HG02884 (cell line): ENCODE measurements around the gene SPDYE6.
"Not testable (repeated sequence)": the region's sequence is repeated elsewhere in the genome, so short reads cannot be mapped to it uniquely, and the experiment has no call there.

Experiments used
- ATAC-seq: cut with Tn5 transposase; IDR thresholded peaks from one replicate; pipeline ENCODE4 v1.9.1; 2021; ENCODE audit warnings: mild to moderate bottlenecking, moderate library complexity; ENCODE audit not compliant: unreplicated experiment

Gene SPDYE6, protein sequence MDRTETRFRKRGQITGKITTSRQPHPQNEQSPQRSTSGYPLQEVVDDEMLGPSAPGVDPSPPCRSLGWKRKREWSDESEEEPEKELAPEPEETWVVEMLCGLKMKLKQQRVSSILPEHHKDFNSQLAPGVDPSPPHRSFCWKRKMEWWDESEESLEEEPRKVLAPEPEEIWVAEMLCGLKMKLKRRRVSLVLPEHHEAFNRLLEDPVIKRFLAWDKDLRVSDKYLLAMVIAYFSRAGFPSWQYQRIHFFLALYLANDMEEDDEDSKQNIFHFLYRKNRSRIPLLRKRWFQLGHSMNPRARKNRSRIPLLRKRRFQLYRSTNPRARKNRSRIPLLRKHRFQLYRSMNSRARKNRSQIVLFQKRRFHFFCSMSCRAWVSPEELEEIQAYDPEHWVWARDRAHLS

GRCh38 chr7:102356344-102356743 lies at the start of gene SPDYE6:
Gene SPDYE6, minus strand, starts transcription at chr7:102356444. Its CDS starts 421 bp downstream, at chr7:102356023.
- ATAC-seq, result not testable (repeated sequence)

GRCh38 chr7:102404862-102405188 lies 48.6 kb upstream of the SPDYE6 start:
- not testable (repeated sequence) for ATAC-seq

- ATAC-seq, result peak; percentile 75
Observed at GRCh38 chr7:102404005-102404861, 48.0 kb upstream of the SPDYE6 start.

DNA sequence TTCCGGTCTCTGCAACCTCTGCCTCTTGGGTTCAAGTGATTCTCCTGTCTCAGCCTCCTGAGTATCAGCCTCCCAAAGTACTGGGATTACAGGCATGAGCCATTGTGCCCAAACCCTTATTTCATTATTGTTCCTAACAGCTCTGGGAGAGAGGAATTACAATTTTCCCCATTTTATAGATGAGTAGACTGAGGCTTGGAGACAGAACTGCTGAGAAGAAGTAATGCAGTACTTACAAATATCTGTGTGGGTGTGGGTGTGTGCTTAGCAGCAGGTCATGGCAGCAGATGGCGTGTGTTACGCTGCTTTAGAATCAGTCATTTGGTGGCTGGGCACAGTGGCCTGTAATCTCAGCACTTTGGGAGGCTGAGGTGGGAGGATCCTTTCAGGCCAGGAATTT lies 47.3 kb upstream of the SPDYE6 start:
- ATAC-seq, result no peak

- ATAC-seq, result no peak
Observed at GRCh38 chr7:102400360-102400759, 44.1 kb upstream of the SPDYE6 start.

GRCh38 chr7:102398543-102398942 lies 42.3 kb upstream of the SPDYE6 start:
- ATAC-seq, result no peak

DNA sequence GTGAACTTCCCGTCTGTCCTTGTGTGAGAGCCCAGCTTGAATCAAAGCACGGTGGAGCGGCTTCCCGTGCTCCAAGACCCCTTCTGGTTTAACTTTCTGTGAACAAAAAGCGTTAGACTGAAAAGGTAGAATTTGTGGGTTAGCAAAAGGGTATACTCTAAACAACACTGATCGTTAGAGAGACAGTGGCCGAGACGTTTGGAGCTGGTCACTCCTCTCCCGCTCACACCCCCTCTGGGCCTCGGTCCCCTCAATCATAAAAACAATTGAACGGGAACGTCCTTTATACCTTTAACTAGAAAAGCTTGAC lies 40.4 kb upstream of the SPDYE6 start:
- ATAC-seq, result no peak

DNA sequence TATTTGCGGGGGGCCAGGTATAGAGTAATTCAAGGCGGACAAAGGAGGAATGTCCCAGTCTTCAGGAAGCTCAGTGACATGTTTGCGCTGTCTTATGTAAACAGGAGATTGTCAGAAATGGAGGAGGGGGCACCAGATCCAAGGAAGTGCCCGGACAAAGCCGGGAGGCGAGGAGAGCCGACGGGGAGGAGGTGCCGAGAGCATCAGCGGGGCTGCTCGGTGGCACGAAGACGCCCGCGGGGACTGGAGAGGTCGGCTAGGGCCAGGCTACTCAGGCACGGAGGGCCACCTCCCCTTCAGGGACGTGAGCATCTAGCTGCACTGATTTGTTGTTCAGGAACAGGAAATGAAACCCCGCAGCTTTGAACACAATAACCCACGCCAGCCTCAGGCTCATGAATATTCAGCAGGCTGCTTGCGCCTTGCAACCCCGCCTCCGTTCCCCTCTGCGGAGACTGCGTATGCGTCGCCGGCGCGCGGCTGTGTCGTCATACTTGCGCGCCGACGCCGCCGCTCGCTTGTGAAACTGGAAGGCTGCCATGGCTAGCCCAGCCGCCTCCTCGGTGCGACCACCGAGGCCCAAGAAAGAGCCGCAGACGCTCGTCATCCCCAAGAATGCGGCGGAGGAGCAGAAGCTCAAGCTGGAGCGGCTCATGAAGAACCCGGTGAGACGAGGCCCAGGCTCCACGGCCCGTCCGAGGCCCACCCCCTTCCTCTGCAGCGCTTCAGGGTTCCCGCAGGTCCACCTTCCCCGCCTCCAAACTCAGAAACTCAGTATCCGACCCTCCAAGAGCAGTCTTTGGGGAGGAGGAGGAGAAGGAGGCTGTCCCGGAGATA lies 39.8 kb upstream of the SPDYE6 start, which contains the start of gene PRKRIP1:
PRKRIP1 (plus strand) TSS at position 491 of the 837 bp plus-strand sequence; CDS start at position 540, 49 bp downstream.
- ATAC-seq, result peak; percentile 98

- no peak for ATAC-seq
Observed at GRCh38 chr7:102395592-102395872, 39.3 kb upstream of the SPDYE6 start.

GRCh38 chr7:102393467-102393866 lies 37.2 kb upstream of the SPDYE6 start:
- no peak for ATAC-seq

DNA sequence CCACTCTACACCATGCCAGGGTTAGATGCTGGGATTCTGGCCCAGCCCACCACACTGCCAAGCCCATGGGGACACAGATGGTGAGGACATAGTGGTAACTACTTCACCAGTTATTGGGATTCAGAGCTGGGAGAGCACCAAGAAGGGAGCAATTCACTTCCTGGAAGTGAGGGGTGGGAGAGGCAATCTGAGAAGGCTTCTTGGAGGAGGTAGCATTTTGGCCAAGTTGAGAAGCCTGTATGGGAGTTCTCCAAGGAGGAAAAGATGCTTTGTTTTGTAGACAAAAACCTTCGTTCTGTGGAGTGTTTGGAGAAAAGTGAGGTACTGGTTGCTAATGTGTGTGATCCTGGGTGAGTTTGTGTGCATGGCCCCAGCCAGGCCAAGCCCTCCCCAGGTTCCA lies 36.1 kb upstream of the SPDYE6 start:
- ATAC-seq, result no peak

DNA sequence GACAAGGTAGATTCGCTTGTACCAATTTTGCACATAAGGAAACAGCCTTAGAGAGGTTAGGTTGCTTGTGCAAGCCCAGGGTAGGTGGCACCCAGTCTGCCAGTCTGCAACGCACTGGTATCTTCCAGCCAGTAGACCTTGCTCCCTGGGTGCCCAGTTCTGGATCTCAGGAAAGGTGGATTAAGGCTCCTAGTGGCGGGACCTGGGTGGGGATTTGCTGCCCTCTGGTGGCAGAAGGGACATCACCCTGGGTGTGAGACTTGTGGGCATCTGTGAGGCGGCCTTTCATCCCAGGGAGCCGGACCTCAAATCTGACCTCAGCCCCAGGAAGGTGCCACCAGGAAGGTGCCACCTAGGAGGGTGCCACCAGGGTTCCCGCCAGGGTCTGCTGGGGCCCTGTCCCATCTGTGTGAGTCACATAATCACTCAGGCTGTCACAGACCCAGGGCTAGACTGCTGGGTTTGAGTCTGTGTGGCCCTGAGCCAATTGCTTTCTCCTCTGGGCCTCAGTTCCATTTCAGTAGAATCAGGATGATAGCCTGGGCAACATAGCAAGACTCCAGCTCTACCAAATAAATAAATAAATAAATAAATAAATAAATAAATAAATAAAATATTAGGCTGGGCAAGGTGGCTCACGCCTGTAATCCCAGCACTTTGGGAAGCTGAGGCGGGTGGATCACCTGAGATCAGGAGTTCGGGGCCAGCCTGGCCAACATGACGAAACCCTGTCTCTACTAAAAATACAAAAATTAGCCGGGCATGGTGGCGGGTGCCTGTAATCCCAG lies 34.6 kb upstream of the SPDYE6 start:
- no peak for ATAC-seq

DNA sequence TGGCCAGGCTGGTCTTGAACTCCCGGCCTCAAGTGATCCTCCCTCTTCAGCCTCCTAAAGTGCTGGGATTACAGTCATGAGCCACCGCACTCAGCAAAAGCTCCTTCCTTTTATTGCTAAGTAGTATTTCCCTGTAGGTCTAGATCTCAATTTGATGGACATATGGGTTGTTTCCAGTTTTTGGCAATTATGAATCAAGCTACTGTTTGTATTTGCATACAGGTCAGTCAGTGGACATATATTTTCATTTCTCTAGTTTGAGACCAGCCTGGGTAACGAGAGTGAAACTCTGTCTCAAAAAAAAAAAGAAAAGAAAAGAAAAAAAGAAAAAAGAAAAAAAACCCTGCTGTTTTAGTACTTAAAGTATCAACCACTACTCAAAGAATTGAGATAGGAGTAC lies 33.6 kb upstream of the SPDYE6 start:
- ATAC-seq, result no peak

GRCh38 chr7:102387064-102387463 lies 30.8 kb upstream of the SPDYE6 start:
- ATAC-seq, result no peak

GRCh38 chr7:102381696-102382425 lies 25.6 kb upstream of the SPDYE6 start:
- ATAC-seq, result not testable (repeated sequence)

DNA sequence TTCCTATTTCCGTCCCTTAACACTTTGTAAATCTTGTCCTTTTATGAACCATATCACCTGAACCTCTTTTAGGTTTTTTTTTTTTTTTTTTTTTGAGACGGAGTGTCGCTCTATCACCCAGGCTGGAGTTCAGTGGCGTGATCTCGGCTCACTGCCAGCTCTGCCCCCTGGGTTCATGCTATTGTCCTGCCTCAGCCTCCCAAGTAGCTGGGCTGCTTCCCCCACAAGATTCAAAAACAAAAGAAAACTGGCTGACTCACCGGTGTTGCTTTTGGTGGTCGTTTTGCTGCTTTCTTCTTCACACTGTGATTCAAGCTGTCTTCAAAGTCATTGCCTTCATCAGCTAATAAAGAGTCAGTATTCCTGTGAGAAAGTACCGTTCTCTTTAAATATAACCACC lies 24.6 kb upstream of the SPDYE6 start:
- ATAC-seq, result not testable (repeated sequence)

DNA sequence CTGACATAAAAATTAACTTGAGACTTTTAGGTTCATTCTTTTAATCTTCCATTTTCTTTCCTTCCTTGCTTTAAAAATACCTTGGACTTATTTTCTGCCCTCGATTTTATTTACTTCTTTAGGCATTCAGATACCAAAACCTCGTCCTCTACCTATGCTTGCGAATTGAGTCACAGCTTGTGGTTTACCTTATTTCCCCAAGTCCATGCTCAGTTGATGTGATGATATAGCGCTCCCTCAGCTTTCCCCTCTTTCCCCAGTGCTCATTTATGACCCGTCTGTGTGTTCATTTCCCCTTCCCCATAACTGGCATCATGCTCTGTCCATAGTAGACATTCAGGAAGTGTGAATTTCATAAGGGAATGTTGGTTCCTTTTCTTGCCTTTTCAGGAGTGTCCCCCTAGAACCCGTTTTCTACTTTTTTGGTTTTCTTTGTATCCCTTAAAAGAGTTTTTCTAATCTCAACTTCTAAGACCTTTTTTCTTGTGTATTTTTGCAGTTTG lies 20.8 kb upstream of the SPDYE6 start:
- ATAC-seq, result no peak

- ATAC-seq, result not testable (repeated sequence)
Observed at GRCh38 chr7:102372796-102373195, 16.6 kb upstream of the SPDYE6 start.

DNA sequence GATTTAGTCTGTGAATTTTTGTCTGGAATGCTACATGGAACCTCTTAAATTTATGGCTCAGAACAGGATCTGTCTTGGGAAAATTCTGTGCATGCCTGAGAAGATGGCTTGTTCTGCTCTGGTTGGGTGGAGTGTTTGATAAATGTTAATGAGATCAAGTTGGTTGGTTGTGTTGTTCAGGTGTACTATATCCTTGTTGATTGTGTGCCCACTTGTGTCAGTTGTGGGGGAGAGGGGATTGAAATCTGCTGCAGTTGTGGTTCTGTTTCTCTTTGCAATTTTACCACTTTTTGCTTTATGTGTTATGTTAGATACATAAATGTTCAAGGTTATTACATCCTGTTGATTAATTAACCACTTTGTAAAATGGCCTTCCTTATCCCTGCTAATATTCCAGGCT lies 13.8 kb upstream of the SPDYE6 start:
- ATAC-seq, result not testable (repeated sequence)

- not testable (repeated sequence) for ATAC-seq
Observed at GRCh38 chr7:102365390-102365789, 9.1 kb upstream of the SPDYE6 start.
